ENCODE results near the gene NRF1. TPM values are rescaled to one million over a fixed set of nuclear protein-coding genes. Genes with fewer than 3 reads are reported as not detected.
A peak's percentile ranks its signal among the peaks of the same experiment; 100 is the strongest.

The NRF1 gene
- total RNA-seq, 1 donor from 2014 or later: 29.2 TPM

GRCh38 chr7:129804111-129804889, 192.8 kb downstream of the NRF1 start:
- ATAC-seq (no peak), DNase-seq (ENCODE audit: low spot score) (no peak)
- intact Hi-C loops (cut with DNase I): no loop called here

- DNase-seq (ENCODE audit: low spot score) (no peak), ATAC-seq (no peak)
- intact Hi-C loops (cut with DNase I): no loop called here
These were observed 193.6 kb downstream of the NRF1 start for GRCh38 chr7:129804890-129805719.

Small RNA genes lying within 50 kb of the gene (microRNA-seq; reads per million reads assigned to microRNA genes)
- 347 reads per million, percentile 72 among the genes with 10 or more reads in this experiment for gene MIR182
- gene MIR183: 250 reads per million, percentile 69 among the genes with 10 or more reads in this experiment
- 22.1 reads per million, percentile 33 among the genes with 10 or more reads in this experiment for gene MIR96

Other genes starting within 250 kb of the NRF1 start
- gene STRIP2, start 177.3 kb upstream of the NRF1 start, total RNA-seq: 0.62 TPM
- 0.36 TPM for gene SMKR1, start 109.2 kb upstream of the NRF1 start, total RNA-seq